Neutrophil (primary cell): Measurements from ENCODE around the gene EIF4ENIF1.
"Not testable (repeated sequence)": the region's sequence is repeated elsewhere in the genome, so short reads cannot be mapped to it uniquely, and the experiment has no call there.

Experiments
- H3K27ac ChIP-seq: fragments of 200-600 bp; sonication (generic); 2 replicates; pipeline ENCODE4 v1.5.1; 2016; ENCODE audit warnings: mild to moderate bottlenecking, moderate library complexity
- H3K27me3 ChIP-seq: fragments of 200-600 bp; sonication (generic); 2 replicates; pipeline ENCODE4 v1.6.0; 2016; ENCODE audit warnings: mild to moderate bottlenecking
- H3K36me3 ChIP-seq: fragments of 200-600 bp; sonication (generic); 2 replicates; pipeline ENCODE4 v1.5.1; 2017
- H3K4me1 ChIP-seq, 2 experiments: fragments of 200-600 bp in 1 of 2; sonication (generic) in 1 of 2; 1 replicate in 1 of 2; 2 replicates in 1 of 2; pipeline versions ENCODE4 v1.5.1 to v1.6.1; 2013 to 2016; ENCODE audit warnings: low read depth in 1 of 2, low read length in 1 of 2, mild to moderate bottlenecking in 1 of 2, moderate library complexity in 1 of 2; ENCODE audit not compliant: control insufficient read depth in 1 of 2, insufficient read depth in 1 of 2
- H3K4me3 ChIP-seq, 2 experiments: fragments of 200-600 bp in 1 of 2; sonication (generic) in 1 of 2; 1 replicate in 1 of 2; 2 replicates in 1 of 2; pipeline ENCODE4 v1.5.1; 2013 to 2016; ENCODE audit warnings: low read depth in 1 of 2, low read length in 1 of 2, mild to moderate bottlenecking in 1 of 2, moderate library complexity in 1 of 2
- H3K9me3 ChIP-seq: fragments of 200-600 bp; sonication (generic); 2 replicates; pipeline ENCODE4 v1.5.1; 2016
- TF ChIP-seq, protein P1 (sequence below): fragments of 200-600 bp; sonication (generic); IDR thresholded peaks from 2 replicates; pipeline ENCODE4 v1.5.1; 2016; ENCODE audit warnings: antibody characterized with exemption

EIF4ENIF1 gene

DNA sequence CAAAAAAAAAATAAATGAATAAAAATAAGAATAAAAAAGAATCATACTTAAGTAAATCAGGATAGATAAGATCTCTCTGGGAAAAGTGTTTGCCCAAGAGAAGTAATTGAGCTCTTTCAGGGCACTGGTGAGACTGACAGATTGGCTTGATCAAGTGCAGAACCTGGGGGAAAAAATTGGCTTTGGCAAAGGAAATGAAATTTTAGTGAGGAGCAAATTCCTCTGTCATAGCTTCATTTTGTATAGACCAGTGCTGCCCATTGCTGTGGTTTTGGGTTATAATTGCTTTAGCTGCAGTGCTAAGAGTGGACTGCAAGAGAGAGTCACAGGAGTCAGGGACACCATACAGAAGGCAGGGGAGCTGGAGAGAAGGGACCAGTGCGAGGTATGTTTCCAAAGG, 42.4 kb upstream of the EIF4ENIF1 start:
- H3K27ac ChIP-seq: peak overlapping the region; percentile 54
- no peaks in the 10 kb centered on the region for H3K27me3 ChIP-seq
- peaks cover 4 to 7% of the 10 kb centered on the region in 2 experiments for H3K4me1 ChIP-seq
- no peaks in the 10 kb centered on the region for H3K9me3 ChIP-seq
- no peak overlapping the region for H3K4me3 ChIP-seq
- H3K36me3 ChIP-seq: peaks cover 20% of the 10 kb centered on the region
- TF ChIP-seq, protein P1, sequence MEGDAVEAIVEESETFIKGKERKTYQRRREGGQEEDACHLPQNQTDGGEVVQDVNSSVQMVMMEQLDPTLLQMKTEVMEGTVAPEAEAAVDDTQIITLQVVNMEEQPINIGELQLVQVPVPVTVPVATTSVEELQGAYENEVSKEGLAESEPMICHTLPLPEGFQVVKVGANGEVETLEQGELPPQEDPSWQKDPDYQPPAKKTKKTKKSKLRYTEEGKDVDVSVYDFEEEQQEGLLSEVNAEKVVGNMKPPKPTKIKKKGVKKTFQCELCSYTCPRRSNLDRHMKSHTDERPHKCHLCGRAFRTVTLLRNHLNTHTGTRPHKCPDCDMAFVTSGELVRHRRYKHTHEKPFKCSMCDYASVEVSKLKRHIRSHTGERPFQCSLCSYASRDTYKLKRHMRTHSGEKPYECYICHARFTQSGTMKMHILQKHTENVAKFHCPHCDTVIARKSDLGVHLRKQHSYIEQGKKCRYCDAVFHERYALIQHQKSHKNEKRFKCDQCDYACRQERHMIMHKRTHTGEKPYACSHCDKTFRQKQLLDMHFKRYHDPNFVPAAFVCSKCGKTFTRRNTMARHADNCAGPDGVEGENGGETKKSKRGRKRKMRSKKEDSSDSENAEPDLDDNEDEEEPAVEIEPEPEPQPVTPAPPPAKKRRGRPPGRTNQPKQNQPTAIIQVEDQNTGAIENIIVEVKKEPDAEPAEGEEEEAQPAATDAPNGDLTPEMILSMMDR: no peak

- Histone ChIP-seq H3K27me3 (no peaks in the 10 kb centered on the region), H3K9me3 (no peaks in the 10 kb centered on the region)
- TF ChIP-seq, protein P1: no peak
These were observed 41.2 kb upstream of the EIF4ENIF1 start for GRCh38 chr22:31530823-31531195.

GRCh38 chr22:31526270-31526669, 36.6 kb upstream of the EIF4ENIF1 start:
- Histone ChIP-seq H3K4me1 (peaks cover 0 to 6% of the 10 kb centered on the region in 2 experiments), H3K9me3 (no peaks in the 10 kb centered on the region), H3K4me3 (no peak overlapping the region), H3K27me3 (no peaks in the 10 kb centered on the region), H3K36me3 (peaks cover 23% of the 10 kb centered on the region), H3K27ac (peak overlapping the region; percentile 32)
- TF ChIP-seq, protein P1: no peak

More at GRCh38 chr22:31530823-31531195, 41.2 kb upstream of the EIF4ENIF1 start:
- Histone ChIP-seq H3K4me1 (peaks cover 7 to 10% of the 10 kb centered on the region in 2 experiments), H3K27ac (no peak overlapping the region), H3K36me3 (peaks cover 17% of the 10 kb centered on the region), H3K4me3 (no peak overlapping the region)

DNA sequence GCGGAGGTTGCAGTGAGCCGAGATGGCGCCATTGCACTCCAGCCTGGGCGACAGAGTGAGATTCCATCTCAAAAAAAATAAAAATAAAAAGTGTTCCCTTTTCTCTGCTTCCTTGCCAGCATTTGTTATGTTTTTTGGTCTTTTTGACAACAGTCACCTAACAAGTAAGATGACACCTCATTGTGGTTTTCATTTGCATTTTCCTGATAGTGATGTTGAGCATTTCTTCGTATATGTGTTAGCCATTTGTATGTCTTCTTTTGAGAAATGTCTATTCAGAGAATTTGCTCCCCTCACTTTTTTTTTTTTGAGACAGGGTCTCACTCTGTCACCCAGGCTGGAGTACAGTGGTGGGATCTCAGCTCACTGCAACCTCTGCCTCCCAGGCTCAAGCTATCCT, 34.5 kb upstream of the EIF4ENIF1 start:
- not testable (repeated sequence) for H3K27me3 ChIP-seq, H3K4me3 ChIP-seq, H3K4me1 ChIP-seq, H3K27ac ChIP-seq, H3K9me3 ChIP-seq
- H3K36me3 ChIP-seq: peaks cover 18% of the 10 kb centered on the region

GRCh38 chr22:31520051-31520450, 30.4 kb upstream of the EIF4ENIF1 start:
- Histone ChIP-seq H3K4me1 (no peaks in the 10 kb centered on the region), H3K36me3 (peaks cover 7% of the 10 kb centered on the region), H3K27ac (no peak overlapping the region), H3K9me3 (no peaks in the 10 kb centered on the region), H3K4me3 (no peak overlapping the region), H3K27me3 (no peaks in the 10 kb centered on the region)
- TF ChIP-seq, protein P1: no peak

GRCh38 chr22:31509061-31509762, 19.6 kb upstream of the EIF4ENIF1 start:
- H3K9me3 ChIP-seq: no peaks in the 10 kb centered on the region
- H3K4me1 ChIP-seq: no peaks in the 10 kb centered on the region
- H3K27ac ChIP-seq: no peak overlapping the region
- H3K4me3 ChIP-seq: no peak overlapping the region
- TF ChIP-seq, protein P1: no peak
- H3K36me3 ChIP-seq: peaks cover 22% of the 10 kb centered on the region
- H3K27me3 ChIP-seq: no peaks in the 10 kb centered on the region
